ENCODE results near the gene TEX2.

GRCh38 chr17:64126918-64127317, 136.1 kb downstream of the TEX2 start:
- no peak for TF ChIP-seq CTCF (IDR thresholded peaks at IDR 0.05)
- TF ChIP-seq EZH2 (IDR thresholded peaks at IDR 0.05; ENCODE audit: borderline replicate concordance, insufficient read depth, low read depth, low read length, poor library complexity, severe bottlenecking) = no peak
